Activated T-helper 1 cell treated with Interleukin-2 at 50 U/mL for 16 hours (primary cell): ENCODE results near the gene PCDH9.

Source experiments
- DNase-seq: peaks from one replicate; pipeline ENCODE4 v3.0.0-alpha.2; 2020; ENCODE audit warnings: low read depth

Gene PCDH9

GRCh38 chr13:66745307-66745706 is 484.8 kb downstream of the PCDH9 start:
- no peak for DNase-seq

- DNase-seq, result no peak
Observed at GRCh38 chr13:66723576-66723975, 506.6 kb downstream of the PCDH9 start.

DNA sequence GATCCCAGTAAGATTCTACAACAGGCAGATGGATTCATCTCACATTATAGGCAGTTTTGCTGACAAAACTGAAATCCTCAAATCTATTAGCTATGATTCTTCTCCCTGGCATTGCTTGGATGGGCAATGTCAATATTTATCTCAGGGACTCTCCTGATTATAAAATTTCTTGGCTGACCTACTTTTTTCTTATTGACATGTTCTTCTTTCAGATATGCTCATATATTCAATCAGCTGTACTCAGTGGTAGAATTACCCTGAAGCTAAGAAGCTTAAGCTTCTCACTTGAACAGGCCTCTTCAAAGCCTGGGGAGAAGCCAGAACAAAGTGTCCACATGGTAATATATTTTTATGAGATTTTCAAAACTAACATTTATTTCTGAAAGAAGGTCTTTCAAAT is 513.6 kb downstream of the PCDH9 start:
- no peak for DNase-seq

GRCh38 chr13:66714795-66715194 is 515.3 kb downstream of the PCDH9 start:
- no peak for DNase-seq

GRCh38 chr13:66704110-66704509 is 526.0 kb downstream of the PCDH9 start:
- DNase-seq, result no peak

GRCh38 chr13:66703597-66703996 is 526.5 kb downstream of the PCDH9 start:
- DNase-seq, result no peak

DNA sequence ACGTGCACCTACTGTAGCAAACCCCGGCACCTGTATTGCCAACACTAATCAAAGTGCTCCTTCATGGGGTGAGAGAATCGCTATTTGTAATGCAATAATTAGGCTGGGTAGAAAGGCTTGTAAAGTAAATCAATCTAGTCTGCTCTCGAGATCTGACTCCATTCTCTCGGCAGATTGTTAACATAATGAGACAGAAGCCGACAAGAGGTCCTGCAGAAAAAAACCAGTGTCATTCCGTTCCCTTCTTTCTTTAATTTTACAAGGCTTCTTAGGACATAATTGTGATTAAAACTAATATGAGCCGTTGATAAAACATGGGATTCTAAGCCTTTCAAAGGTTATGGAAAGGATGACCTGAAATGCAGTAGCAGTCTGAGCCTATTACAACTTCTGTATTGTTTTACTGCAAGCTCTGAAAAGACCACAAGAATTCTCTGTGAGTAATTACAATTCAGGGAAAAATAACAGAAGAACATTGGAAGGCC is 530.0 kb downstream of the PCDH9 start:
- no peak for DNase-seq

DNA sequence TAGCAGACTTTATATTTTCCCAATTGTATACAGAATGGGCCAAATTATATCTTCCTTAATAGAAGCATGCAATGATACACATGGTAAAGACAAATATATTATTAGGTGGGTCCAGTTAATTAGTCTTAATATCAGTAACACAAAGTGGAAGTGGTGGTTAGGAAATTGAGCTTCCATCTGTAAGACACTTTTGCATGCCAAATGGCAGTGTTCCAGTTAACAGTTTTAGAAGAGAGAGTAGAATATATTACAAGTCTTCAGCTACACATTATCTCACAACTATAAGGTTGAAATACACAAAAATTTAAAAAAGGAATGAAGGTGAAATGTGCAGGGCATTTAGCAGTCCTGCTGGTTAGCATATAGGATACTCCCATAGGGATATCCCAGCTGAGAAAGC is 536.5 kb downstream of the PCDH9 start:
- DNase-seq, result no peak

DNA sequence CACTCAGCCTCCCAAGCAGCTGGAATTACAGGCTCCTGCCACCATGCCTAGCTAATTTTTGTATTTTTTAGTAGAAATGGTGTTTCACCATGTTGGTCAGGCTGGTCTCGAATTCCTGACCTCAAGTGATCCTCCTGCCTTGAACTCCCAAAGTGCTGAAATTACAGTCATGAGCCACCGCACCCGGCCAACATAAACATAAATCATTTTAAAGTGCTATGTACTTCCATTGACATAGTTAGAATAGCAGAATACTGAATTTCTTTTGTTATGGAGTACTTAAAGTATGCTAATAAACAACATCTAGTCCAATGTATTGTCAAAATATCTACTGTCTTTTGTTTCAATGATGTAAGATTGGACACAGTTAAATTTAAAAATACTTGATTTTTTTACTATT is 539.0 kb downstream of the PCDH9 start:
- DNase-seq, result no peak

GRCh38 chr13:66689628-66690027 is 540.5 kb downstream of the PCDH9 start:
- DNase-seq, result no peak

GRCh38 chr13:66689037-66689619 is 541.0 kb downstream of the PCDH9 start:
- DNase-seq, result no peak

DNA sequence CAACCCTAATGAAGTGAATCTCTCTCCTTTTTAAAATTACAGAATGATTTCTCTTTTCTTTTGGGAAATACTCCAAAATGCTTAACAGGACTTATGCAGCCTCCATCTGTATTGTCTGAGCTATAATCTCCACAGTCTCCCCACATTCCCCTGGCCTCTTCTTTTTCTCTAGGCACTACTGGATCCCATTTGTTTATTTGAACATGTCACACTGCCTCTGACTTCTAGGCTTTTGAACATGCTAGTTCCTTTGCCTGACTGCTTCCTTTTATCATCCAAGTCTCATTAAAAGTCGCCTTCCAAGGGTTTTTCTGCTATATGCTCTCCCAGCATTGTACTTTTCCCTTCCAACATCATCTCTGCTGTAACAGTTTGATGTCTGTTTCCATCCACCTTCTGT is 548.7 kb downstream of the PCDH9 start:
- no peak for DNase-seq

DNA sequence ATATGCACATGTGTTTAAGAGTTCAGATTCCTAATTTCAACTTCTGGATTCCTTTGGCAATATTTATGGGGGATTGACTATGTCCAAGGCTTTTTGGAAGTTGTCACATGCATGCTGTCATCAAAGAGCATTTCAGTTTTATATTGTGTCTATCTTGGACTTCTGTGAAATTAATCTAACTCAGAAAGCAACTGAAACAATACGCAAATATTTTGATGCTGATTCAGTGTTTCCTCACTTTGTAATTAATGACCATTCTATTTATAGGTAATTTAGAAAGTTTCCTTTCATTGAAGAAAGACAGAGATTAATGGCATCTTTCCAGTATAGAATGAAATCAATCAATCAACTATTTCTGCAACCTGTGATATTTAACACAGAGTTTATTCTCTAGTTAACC is 550.1 kb downstream of the PCDH9 start:
- no peak for DNase-seq

- DNase-seq, result no peak
Observed at GRCh38 chr13:66675620-66676019, 554.5 kb downstream of the PCDH9 start.

GRCh38 chr13:66673401-66673800 is 556.7 kb downstream of the PCDH9 start:
- no peak for DNase-seq

DNA sequence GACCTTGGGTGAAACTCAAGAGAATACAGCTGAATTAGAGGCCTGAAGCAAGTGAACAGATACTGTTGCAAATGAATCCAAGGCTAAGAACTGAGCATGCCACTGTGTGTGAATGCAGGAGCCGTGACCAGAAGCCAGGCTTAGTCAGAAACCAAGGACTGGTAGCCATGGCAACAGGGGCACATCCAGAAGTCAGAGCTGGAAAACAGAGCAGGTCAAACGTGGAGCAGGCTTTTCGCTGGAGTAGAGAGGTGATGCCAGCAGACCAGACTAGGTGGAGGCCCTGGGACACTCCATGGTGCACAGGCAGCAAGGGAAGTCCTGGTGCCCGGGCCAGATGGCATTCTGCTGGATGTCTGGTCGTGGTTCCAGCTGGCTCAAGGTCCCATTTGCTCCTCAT is 564.1 kb downstream of the PCDH9 start:
- DNase-seq, result no peak

- no peak for DNase-seq
Observed at GRCh38 chr13:66663711-66664110, 566.4 kb downstream of the PCDH9 start.

- no peak for DNase-seq
Observed at GRCh38 chr13:66663206-66663605, 566.9 kb downstream of the PCDH9 start.

DNA sequence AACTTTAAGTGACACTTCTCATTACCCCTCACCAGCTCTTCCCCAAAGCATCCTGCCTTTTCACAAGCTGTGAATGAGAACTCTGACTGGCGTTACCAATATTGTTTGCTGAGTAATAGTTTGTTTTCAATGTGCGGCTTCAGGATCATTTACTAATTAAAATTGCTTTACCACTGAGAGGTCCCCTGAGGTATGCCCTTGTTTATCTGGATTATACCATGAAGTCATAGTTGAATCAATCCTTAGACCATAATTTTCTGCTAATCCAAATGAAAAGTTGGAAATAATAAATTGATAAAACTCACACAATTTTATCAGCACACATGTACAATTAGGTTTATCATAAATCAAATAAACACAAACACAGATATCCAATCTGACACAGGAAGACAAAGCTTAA is 568.8 kb downstream of the PCDH9 start:
- no peak for DNase-seq

GRCh38 chr13:66660468-66660813 is 569.7 kb downstream of the PCDH9 start:
- DNase-seq, result no peak

- no peak for DNase-seq
Observed at GRCh38 chr13:66659701-66660467, 570.3 kb downstream of the PCDH9 start.

DNA sequence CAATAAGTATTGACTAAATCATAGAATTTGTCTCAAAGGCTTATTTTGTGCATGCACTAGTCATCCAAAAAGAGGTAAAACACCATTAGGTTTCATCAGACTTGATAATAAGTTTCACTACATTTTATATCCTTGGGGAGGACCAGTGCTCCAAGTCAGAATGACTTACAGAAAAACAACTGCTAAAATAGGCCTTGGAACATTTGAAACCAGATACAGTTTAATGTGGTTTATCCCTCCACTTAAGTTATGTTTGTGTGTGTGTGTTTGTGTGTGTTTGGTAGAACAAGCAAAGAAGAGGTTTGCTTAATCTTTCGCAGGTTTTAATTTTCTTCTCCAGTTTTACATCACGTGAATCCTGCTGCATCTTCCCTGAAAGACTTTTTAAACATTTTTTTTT is 570.9 kb downstream of the PCDH9 start:
- no peak for DNase-seq

- no peak for DNase-seq
Observed at GRCh38 chr13:66657165-66657881, 572.8 kb downstream of the PCDH9 start.
